Mesenchymal stem cell (in vitro differentiated cells and primary cell): ENCODE measurements around the gene WDFY1.

Experiments
- DNase-seq: peaks from one replicate; pipeline ENCODE4 v3.0.0-alpha.2; 2013
- H2AFZ ChIP-seq: one replicate; pipeline ENCODE4 v1.6.1; 2013; ENCODE audit warnings: low read depth, mild to moderate bottlenecking, control low read depth, inconsistent platforms, low read length, moderate library complexity
- H2AK5ac ChIP-seq: 2 replicates; pipeline ENCODE4 v1.6.1; 2013; ENCODE audit warnings: low read length, moderate library complexity, mild to moderate bottlenecking, inconsistent platforms; ENCODE audit not compliant: severe bottlenecking
- H2BK120ac ChIP-seq: one replicate; pipeline ENCODE4 v1.6.1; 2013; ENCODE audit warnings: low read depth, mild to moderate bottlenecking, inconsistent platforms, low read length, moderate library complexity
- H2BK12ac ChIP-seq, 2 experiments: one replicate each; pipeline ENCODE4 v1.6.1; 2013; ENCODE audit warnings: inconsistent platforms in 2 of 2, low read length in 2 of 2, mild to moderate bottlenecking in 2 of 2, moderate library complexity in 2 of 2, control low read depth in 1 of 2
- H2BK15ac ChIP-seq: one replicate; pipeline ENCODE4 v1.6.1; 2013; ENCODE audit warnings: mild to moderate bottlenecking, low read depth, inconsistent platforms; ENCODE audit not compliant: poor library complexity, severe bottlenecking
- H2BK5ac ChIP-seq: 2 replicates; pipeline ENCODE4 v1.6.1; 2013; ENCODE audit warnings: low read depth, mild to moderate bottlenecking, low read length, control low read depth, inconsistent platforms; ENCODE audit not compliant: poor library complexity, severe bottlenecking
- H3K14ac ChIP-seq, 2 experiments: one replicate each; pipeline ENCODE4 v1.6.1; 2013; ENCODE audit warnings: inconsistent platforms in 2 of 2, low read length in 2 of 2, control low read depth in 1 of 2, mild to moderate bottlenecking in 1 of 2, moderate library complexity in 1 of 2
- H3K18ac ChIP-seq, 2 experiments: one replicate each; pipeline ENCODE4 v1.6.1; 2013; ENCODE audit warnings: inconsistent platforms in 2 of 2, low read length in 2 of 2, control low read depth in 1 of 2, low read depth in 1 of 2, mild to moderate bottlenecking in 1 of 2
- H3K23ac ChIP-seq, 2 experiments: one replicate each; pipeline ENCODE4 v1.6.1; 2013; ENCODE audit warnings: inconsistent platforms in 2 of 2, low read length in 2 of 2, mild to moderate bottlenecking in 2 of 2, moderate library complexity in 2 of 2, control low read depth in 1 of 2
- H3K27ac ChIP-seq: 2 replicates; pipeline ENCODE4 v1.5.1; 2013; ENCODE audit warnings: mild to moderate bottlenecking, moderate library complexity, low read length, control low read depth, inconsistent platforms; ENCODE audit not compliant: poor library complexity, severe bottlenecking
- H3K27me3 ChIP-seq, 2 experiments: 2 replicates each; pipeline versions ENCODE4 v1.6.1 to v1.7.0; 2013; ENCODE audit warnings: low read length in 2 of 2, mild to moderate bottlenecking in 2 of 2, moderate library complexity in 2 of 2, control low read depth in 1 of 2, inconsistent platforms in 1 of 2; ENCODE audit not compliant: control insufficient read depth in 1 of 2, insufficient read depth in 1 of 2
- H3K36me3 ChIP-seq, 2 experiments: 2 replicates each; pipeline versions ENCODE4 v1.6.1 to v1.7.0; 2013; ENCODE audit warnings: low read length in 2 of 2, control low read depth in 1 of 2, inconsistent platforms in 1 of 2, low read depth in 1 of 2, mild to moderate bottlenecking in 1 of 2; ENCODE audit not compliant: insufficient read depth in 2 of 2, control insufficient read depth in 1 of 2
- H3K4ac ChIP-seq, 2 experiments: one replicate each; pipeline ENCODE4 v1.6.1; 2013; ENCODE audit warnings: inconsistent platforms in 2 of 2, low read length in 2 of 2, mild to moderate bottlenecking in 2 of 2, moderate library complexity in 2 of 2, control low read depth in 1 of 2, low read depth in 1 of 2
- H3K4me1 ChIP-seq: 2 replicates; pipeline ENCODE4 v1.6.1; 2013; ENCODE audit warnings: low read depth, low read length, control low read depth; ENCODE audit not compliant: control insufficient read depth, insufficient read depth
- H3K4me2 ChIP-seq: 2 replicates; pipeline ENCODE4 v1.6.1; 2013; ENCODE audit warnings: low read length, mild to moderate bottlenecking, inconsistent platforms; ENCODE audit not compliant: poor library complexity, severe bottlenecking
- H3K4me3 ChIP-seq, 2 experiments: 2 replicates each; pipeline versions ENCODE4 v1.5.1 to v1.7.0; 2013; ENCODE audit warnings: low read length in 2 of 2, mild to moderate bottlenecking in 2 of 2, control low read depth in 1 of 2, low read depth in 1 of 2; ENCODE audit not compliant: insufficient read depth in 1 of 2
- H3K79me1 ChIP-seq: replicated peaks from 2 replicates; pipeline ENCODE4 v1.6.1; 2013; ENCODE audit warnings: mild to moderate bottlenecking, control low read depth, low read length, inconsistent platforms; ENCODE audit not compliant: poor library complexity, severe bottlenecking
- H3K9ac ChIP-seq: 2 replicates; pipeline ENCODE4 v1.7.0; 2013; ENCODE audit warnings: mild to moderate bottlenecking, low read length, moderate library complexity
- H3K9me3 ChIP-seq: 2 replicates; pipeline ENCODE4 v1.7.0; 2013; ENCODE audit warnings: mild to moderate bottlenecking, low read length; ENCODE audit not compliant: control insufficient read depth
- H4K8ac ChIP-seq: one replicate; pipeline ENCODE4 v1.6.1; 2013; ENCODE audit warnings: inconsistent platforms, mild to moderate bottlenecking, low read length, moderate library complexity
- H4K91ac ChIP-seq: one replicate; pipeline ENCODE4 v1.6.1; 2013; ENCODE audit warnings: mild to moderate bottlenecking, low read length, inconsistent platforms
- WGBS: methylation state at CpG from one replicate; pipeline ENCODE4 v1.1.7; 2013; ENCODE audit warnings: mixed read lengths; 5-methylcytosine and 5-hydroxymethylcytosine counted together

Gene WDFY1

DNA sequence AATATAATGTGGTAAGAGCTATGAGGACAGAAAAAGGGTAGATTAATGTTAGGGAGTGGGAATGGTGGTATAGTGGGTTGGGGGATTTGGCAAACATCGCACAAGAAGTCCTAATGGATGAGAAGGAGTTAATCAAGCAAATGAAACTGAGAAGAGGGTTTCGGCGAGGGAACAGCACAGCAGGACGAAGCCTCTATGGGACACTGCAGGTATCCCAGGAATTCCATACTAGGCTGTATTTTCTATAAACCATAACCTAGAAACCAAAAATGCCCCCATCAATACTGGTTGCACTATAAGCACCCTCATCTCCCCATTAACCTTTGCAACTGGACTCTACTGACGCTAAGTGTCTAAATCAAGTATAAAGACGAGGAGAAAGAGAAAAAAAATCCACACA lies 10.3 kb downstream of the WDFY1 start:
- Histone ChIP-seq H2AK5ac (no peak overlapping the region), H3K9ac (no peak overlapping the region), H2BK120ac (no peak overlapping the region), H3K4me3 (no peak overlapping the region), H3K14ac (no peak overlapping the region), H3K27me3 (no peaks in the 10 kb centered on the region), H3K18ac (no peak overlapping the region), H3K4me1 (peaks cover 13% of the 10 kb centered on the region), H2BK15ac (no peak overlapping the region), H3K79me1 (peaks cover 13% of the 10 kb centered on the region), H4K91ac (no peak overlapping the region), H3K4me2 (no peak overlapping the region), H3K36me3 (peaks cover 0 to 2% of the 10 kb centered on the region in 2 experiments), H3K27ac (no peak overlapping the region), H3K4ac (no peak overlapping the region), H4K8ac (no peak overlapping the region), H3K23ac (no peak overlapping the region), H2BK12ac (no peak overlapping the region), H2AFZ (no peak overlapping the region), H3K9me3 (peaks cover 3% of the 10 kb centered on the region), H2BK5ac (no peak overlapping the region)
- DNase-seq = no peak
- WGBS = 81% methylated on average over 6 of the region's 6 CpGs

DNA sequence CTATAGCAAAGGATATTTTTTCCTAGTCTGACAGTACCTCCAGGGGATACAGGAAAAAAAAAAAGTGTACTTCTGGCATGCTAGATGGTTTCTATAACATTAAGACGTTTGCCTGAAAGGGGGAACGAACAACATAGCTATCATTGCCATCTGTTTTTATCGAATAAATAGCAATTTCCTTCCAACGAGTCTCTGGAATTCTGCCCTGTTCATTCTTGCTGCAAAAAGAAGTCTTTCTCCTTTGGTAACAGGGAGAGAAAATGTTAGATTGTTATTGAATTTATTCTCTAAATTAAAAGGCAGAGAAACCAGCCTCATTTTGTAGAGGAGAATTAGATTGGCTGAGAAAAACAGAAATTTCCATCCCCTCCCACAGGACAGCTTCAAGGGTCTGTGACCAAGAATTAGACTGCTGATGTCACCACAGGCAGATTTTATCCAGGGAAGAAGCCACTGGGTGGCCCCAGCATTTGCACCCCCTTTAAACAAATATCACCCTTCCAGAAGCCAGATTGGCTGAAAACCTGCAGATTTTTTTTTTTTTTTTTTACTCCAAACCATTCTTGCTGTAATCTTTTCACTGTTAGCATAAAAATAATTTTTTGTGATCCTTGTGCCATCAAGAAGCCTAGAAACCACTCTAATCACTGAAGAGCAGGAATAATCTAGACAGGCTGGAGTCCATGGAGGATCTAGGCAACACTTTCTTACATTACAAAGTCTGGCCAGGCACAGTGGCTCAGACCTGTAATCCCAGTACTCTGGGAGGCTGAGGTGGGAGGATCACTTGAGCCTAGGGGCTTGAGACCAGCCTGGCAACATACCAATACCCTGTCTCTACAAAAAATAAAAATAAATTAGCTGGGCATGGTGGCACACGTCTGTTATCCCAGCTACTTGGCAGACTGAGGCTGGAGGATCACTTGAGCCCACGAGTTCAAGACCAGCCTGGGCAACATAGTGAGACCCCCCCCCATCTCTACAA lies 12.0 kb downstream of the WDFY1 start:
- 98% methylated on average over 5 of the region's 6 CpGs for WGBS
- H2AFZ ChIP-seq = no peak overlapping the region

DNA sequence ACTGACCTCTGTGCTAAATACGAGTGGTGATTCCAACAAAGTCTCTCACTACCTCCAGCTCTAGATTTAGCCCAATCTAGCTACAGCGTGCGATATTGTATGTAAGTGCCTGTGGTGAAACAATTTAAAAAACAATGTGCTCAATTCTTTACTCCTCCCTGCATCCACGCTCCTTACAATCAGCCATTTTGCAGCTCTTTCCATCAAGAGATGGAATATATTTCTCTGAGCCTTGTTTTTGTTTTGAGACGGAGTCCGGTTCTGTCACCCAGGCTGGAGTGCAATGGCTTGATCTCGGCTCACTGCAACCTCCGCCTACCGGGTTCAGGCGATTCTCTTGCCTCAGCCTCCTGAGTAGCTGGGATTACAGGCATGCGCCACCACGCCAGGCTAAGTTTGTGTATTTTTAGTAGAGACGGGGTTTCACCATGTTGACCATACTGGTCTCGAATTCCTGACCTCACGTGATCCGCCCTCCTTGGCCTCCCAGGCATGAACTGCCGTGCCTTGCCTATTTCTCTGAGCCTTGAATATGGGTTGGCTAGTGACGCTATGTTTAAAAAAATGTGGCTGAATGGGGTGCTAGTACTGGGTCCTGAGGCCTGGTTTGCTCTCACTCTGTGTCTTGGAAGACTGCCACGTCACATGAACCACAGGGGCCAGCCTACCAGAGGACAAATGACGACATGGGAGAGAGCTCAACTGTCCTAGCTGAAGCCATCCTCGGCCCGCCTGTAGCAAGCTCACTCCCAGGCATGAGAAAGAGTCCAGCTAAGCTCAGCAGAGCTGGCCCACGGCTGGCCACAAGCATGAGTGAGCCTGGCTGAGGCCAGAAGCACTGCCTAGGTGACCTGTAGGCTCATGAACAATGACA lies 14.8 kb downstream of the WDFY1 start:
- H2BK5ac ChIP-seq = no peak overlapping the region
- WGBS = 86% methylated on average over 23 of the region's 23 CpGs

More for the DNA sequence above, 12.0 kb downstream of the WDFY1 start:
- Histone ChIP-seq H4K91ac (no peak overlapping the region), H3K79me1 (peaks cover 13% of the 10 kb centered on the region), H3K4me3 (no peak overlapping the region), H3K27me3 (no peaks in the 10 kb centered on the region), H2AK5ac (no peak overlapping the region), H2BK15ac (no peak overlapping the region), H3K36me3 (peaks cover 0 to 4% of the 10 kb centered on the region in 2 experiments), H3K14ac (no peak overlapping the region), H3K23ac (no peak overlapping the region), H3K9me3 (no peaks in the 10 kb centered on the region), H3K27ac (no peak overlapping the region), H2BK12ac (no peak overlapping the region), H3K4ac (no peak overlapping the region), H2BK5ac (no peak overlapping the region), H3K4me1 (peaks cover 13% of the 10 kb centered on the region), H3K18ac (no peak overlapping the region), H4K8ac (no peak overlapping the region), H3K4me2 (no peak overlapping the region), H2BK120ac (no peak overlapping the region), H3K9ac (peak overlapping the region; percentile 46)
- DNase-seq = no peak

More for the DNA sequence above, 14.8 kb downstream of the WDFY1 start:
- Histone ChIP-seq H3K36me3 (peaks cover 0 to 4% of the 10 kb centered on the region in 2 experiments), H2BK15ac (no peak overlapping the region), H3K27ac (no peak overlapping the region), H3K9me3 (peaks cover 17% of the 10 kb centered on the region), H3K9ac (no peak overlapping the region), H3K14ac (no peak overlapping the region), H4K8ac (no peak overlapping the region), H3K4me3 (no peak overlapping the region), H3K18ac (no peak overlapping the region), H2BK120ac (no peak overlapping the region), H3K23ac (no peak overlapping the region), H3K4me2 (no peak overlapping the region), H4K91ac (peak overlapping the region; percentile 2), H3K79me1 (peaks cover 23% of the 10 kb centered on the region), H3K4ac (peak overlapping the region in 1 of 2 experiments; percentile 46), H2BK12ac (no peak overlapping the region), H2AK5ac (no peak overlapping the region), H2AFZ (no peak overlapping the region), H3K4me1 (peaks cover 13% of the 10 kb centered on the region), H3K27me3 (no peaks in the 10 kb centered on the region)
- peak; percentile 62 for DNase-seq
